GM18873 (cell line): Measurements from ENCODE around the gene ADCYAP1.
"Not testable (repeated sequence)": the region's sequence is repeated elsewhere in the genome, so short reads cannot be mapped to it uniquely, and the experiment has no call there.

ENCODE experiments used
- ATAC-seq: cut with Tn5 transposase; IDR thresholded peaks from one replicate; pipeline ENCODE4 v1.9.1; 2021; ENCODE audit warnings: mild to moderate bottlenecking, moderate library complexity, moderate number of reproducible peaks; ENCODE audit not compliant: unreplicated experiment, low FRiP score

Gene ADCYAP1

GRCh38 chr18:904218-905090 lies at the start of gene ADCYAP1:
Gene ADCYAP1 (plus strand): TSS chr18:904871. CDS start chr18:905387, 516 bp downstream.
- ATAC-seq = no peak

- ATAC-seq = no peak
Measured at GRCh38 chr18:857986-858385, 46.7 kb upstream of the ADCYAP1 start.

- ATAC-seq = no peak
Measured at GRCh38 chr18:864872-865273, 39.8 kb upstream of the ADCYAP1 start.

- no peak for ATAC-seq
Measured at GRCh38 chr18:867257-867656, 37.4 kb upstream of the ADCYAP1 start.

GRCh38 chr18:873426-873825 lies 31.2 kb upstream of the ADCYAP1 start:
- ATAC-seq = not testable (repeated sequence)

GRCh38 chr18:875912-876311 lies 28.8 kb upstream of the ADCYAP1 start:
- ATAC-seq = no peak

- ATAC-seq = no peak
Measured at GRCh38 chr18:877238-877637, 27.4 kb upstream of the ADCYAP1 start.

GRCh38 chr18:886076-886475 lies 18.6 kb upstream of the ADCYAP1 start:
- ATAC-seq = no peak

GRCh38 chr18:887716-888115 lies 17.0 kb upstream of the ADCYAP1 start:
- ATAC-seq = no peak

- ATAC-seq = no peak
Measured at GRCh38 chr18:892316-892715, 12.4 kb upstream of the ADCYAP1 start.

GRCh38 chr18:896315-896714 lies 8.4 kb upstream of the ADCYAP1 start:
- no peak for ATAC-seq

GRCh38 chr18:901761-902160 lies 2.9 kb upstream of the ADCYAP1 start:
- ATAC-seq = no peak

- no peak for ATAC-seq
Measured at GRCh38 chr18:902229-902628, 2.4 kb upstream of the ADCYAP1 start.

- no peak for ATAC-seq
Measured at GRCh38 chr18:903701-904100, 970 bp upstream of the ADCYAP1 start.

- no peak for ATAC-seq
Measured at GRCh38 chr18:905307-905947, 756 bp downstream of the ADCYAP1 start.

GRCh38 chr18:905948-906415 lies 1.3 kb downstream of the ADCYAP1 start:
- ATAC-seq = no peak

- no peak for ATAC-seq
Measured at GRCh38 chr18:906416-907114, 1.9 kb downstream of the ADCYAP1 start.

- ATAC-seq = no peak
Measured at GRCh38 chr18:907115-907884, 2.6 kb downstream of the ADCYAP1 start.

- no peak for ATAC-seq
Measured at GRCh38 chr18:907885-908757, 3.5 kb downstream of the ADCYAP1 start.
